K562 (cell line): ENCODE measurements around the gene LPAR5. TPM values are rescaled to one million over a fixed set of nuclear protein-coding genes. Genes with fewer than 3 reads are reported as not detected.

ENCODE experiments used
- ARNT ChIP-seq, 2 experiments: fragments of 450-650 bp; IDR thresholded peaks; 2 replicates each; pipeline ENCODE4 v1.6.1; 2016; ENCODE audit warnings: mild to moderate bottlenecking in 1 of 2
- CBFA2T3 ChIP-seq: fragments of 450-650 bp; IDR thresholded peaks from 2 replicates; pipeline ENCODE4 v1.6.1; 2017
- CC2D1A ChIP-seq: fragments of 450-650 bp; IDR thresholded peaks from 2 replicates; pipeline ENCODE4 v1.6.1; 2017; ENCODE audit warnings: mild to moderate bottlenecking
- DMBX1 ChIP-seq: fragments of 250-450 bp; sonication (Bioruptor Pico); IDR thresholded peaks from 2 replicates; pipeline ENCODE4 v1.8.0; 2022; ENCODE audit warnings: inconsistent platforms, mild to moderate bottlenecking, moderate library complexity, borderline replicate concordance
- ETV1 ChIP-seq: fragments of 450-650 bp; conservative IDR thresholded peaks from 2 replicates; pipeline ENCODE4 v1.6.1; 2016; ENCODE audit warnings: missing genetic modification characterization, control low read depth, low read depth, missing compliant biosample characterization
- FOXJ3 ChIP-seq: sonication (generic); formaldehyde crosslinking; IDR thresholded peaks from 2 replicates; pipeline ENCODE4 v1.4.0; 2020; ENCODE audit warnings: mild to moderate bottlenecking, missing genetic modification reagents
- GTF2A2 ChIP-seq: IDR thresholded peaks from 2 replicates; pipeline ENCODE4 v1.6.1; 2016; ENCODE audit warnings: mild to moderate bottlenecking, missing genetic modification characterization, missing compliant biosample characterization
- GTF2E2 ChIP-seq: fragments of 200-800 bp; sonication (Bioruptor generic); IDR thresholded peaks from 2 replicates; pipeline ENCODE4 v1.6.1; 2016; ENCODE audit warnings: missing genetic modification characterization, missing compliant biosample characterization
- HDAC3 ChIP-seq: fragments of 450-650 bp; IDR thresholded peaks from 2 replicates; pipeline ENCODE4 v1.6.1; 2018; ENCODE audit warnings: borderline replicate concordance, mild to moderate bottlenecking, moderate library complexity; ENCODE audit not compliant: partially characterized antibody
- KDM1A ChIP-seq, 2 experiments: fragments of 450-650 bp; IDR thresholded peaks; 2 replicates each; pipeline ENCODE4 v1.6.1; 2016; ENCODE audit warnings: mild to moderate bottlenecking in 2 of 2
- L3MBTL2 ChIP-seq: fragments of 450-650 bp; IDR thresholded peaks from 2 replicates; pipeline ENCODE4 v1.6.1; 2016; ENCODE audit warnings: mild to moderate bottlenecking, moderate library complexity
- MYC ChIP-seq, 2 experiments: fragments of 250-450 bp in 1 of 2; sonication (Bioruptor Pico) in 1 of 2; IDR thresholded peaks; 2 replicates each; pipeline versions ENCODE4 v1.5.1 to v1.6.1; 2012 to 2021; ENCODE audit warnings: low read depth in 2 of 2, borderline replicate concordance in 1 of 2, improper control_type of control experiment in 1 of 2, low read length in 1 of 2, mild to moderate bottlenecking in 1 of 2, moderate library complexity in 1 of 2
- MYNN ChIP-seq, 2 experiments: sonication (generic); formaldehyde crosslinking in 1 of 2; IDR thresholded peaks; 2 replicates each; pipeline versions ENCODE4 v1.5.0 to v1.6.1; 2016 to 2020; ENCODE audit warnings: antibody characterized with exemption in 1 of 2, missing genetic modification reagents in 1 of 2
- NFIC ChIP-seq: fragments of 450-650 bp; IDR thresholded peaks from 2 replicates; pipeline ENCODE4 v1.6.1; 2017; ENCODE audit warnings: mild to moderate bottlenecking, inconsistent platforms
- PML ChIP-seq: IDR thresholded peaks from 2 replicates; pipeline ENCODE4 v1.6.1; 2012; ENCODE audit warnings: low read length, inconsistent platforms
- POLR2AphosphoS5 ChIP-seq: IDR thresholded peaks from 2 replicates; pipeline ENCODE4 v1.6.1; 2011; ENCODE audit warnings: mild to moderate bottlenecking, low read depth, low read length, moderate library complexity; ENCODE audit not compliant: control insufficient read depth, insufficient read depth
- PTRF ChIP-seq: fragments of 450-650 bp; IDR thresholded peaks from 2 replicates; pipeline ENCODE4 v1.6.1; 2016; ENCODE audit warnings: mild to moderate bottlenecking, missing genetic modification characterization, missing compliant biosample characterization
- RB1 ChIP-seq: fragments of 450-650 bp; IDR thresholded peaks from 2 replicates; pipeline ENCODE4 v1.6.1; 2017; ENCODE audit warnings: low read depth, mild to moderate bottlenecking
- RCOR1 ChIP-seq, 2 experiments: IDR thresholded peaks; 2 replicates each; pipeline ENCODE4 v1.6.1; 2012; ENCODE audit warnings: low read depth in 2 of 2, low read length in 2 of 2, borderline replicate concordance in 1 of 2, improper control_type of control experiment in 1 of 2
- SMARCA4 ChIP-seq: fragments of 450-650 bp; IDR thresholded peaks from 2 replicates; pipeline ENCODE4 v1.6.1; 2016
- SMARCC2 ChIP-seq: fragments of 450-650 bp; IDR thresholded peaks from 2 replicates; pipeline ENCODE4 v1.6.1; 2017; ENCODE audit warnings: antibody characterized with exemption, moderate library complexity, mild to moderate bottlenecking, low read depth
- TRIM24 ChIP-seq, 2 experiments: fragments of 450-650 bp; IDR thresholded peaks; 2 replicates each; pipeline ENCODE4 v1.6.1; 2016
- U2AF2 ChIP-seq: fragments of 200-400 bp; formaldehyde crosslinking; optimal IDR thresholded peaks from 2 replicates; pipeline ENCODE3; 2017; ENCODE audit warnings: low read depth, mild to moderate bottlenecking, low read length
- polyA plus RNA-seq, 8 experiments: library from polyadenylated mRNA; depleted of rRNA in 4 of 8; stranded (reverse) in 5 of 8; unstranded in 3 of 8; fragments of >200 nt; fragmentation: Nextera tagmentation in 2 of 8; fragmentation: Illumina TruSeq in 1 of 8; extraction: Ambion mirVana in 2 of 8; extraction: Trizol in 1 of 8; gene quantifications; 2 replicates each; pipeline versions ENCODE4 v1.2.1 to v1.2.3, GENCODE V29; 2011 to 2014; ENCODE audit warnings: inconsistent platforms in 1 of 8, missing spikeins in 1 of 8
- total RNA-seq, 7 experiments: library from RNA; depleted of rRNA in 6 of 7; stranded (reverse); fragments of >200 nt in 6 of 7; fragmentation: Illumina TruSeq in 2 of 7; extraction: Trizol in 2 of 7; gene quantifications; 2 replicates each; pipeline versions ENCODE4 v1.2.1 to v1.2.3, GENCODE V29; 2011 to 2021; ENCODE audit warnings: low replicate concordance in 1 of 7
- TF ChIP-seq, protein P1 (sequence below), 2 experiments: fragments of 450-650 bp in 1 of 2; sonication (generic) in 1 of 2; formaldehyde crosslinking in 1 of 2; IDR thresholded peaks in 1 of 2; conservative IDR thresholded peaks in 1 of 2; 2 replicates each; pipeline versions ENCODE4 v1.6.1 to v1.8.1; 2016 to 2023; ENCODE audit warnings: mild to moderate bottlenecking in 2 of 2, moderate library complexity in 2 of 2, inconsistent platforms in 1 of 2, missing genetic modification reagents in 1 of 2
- TF ChIP-seq, protein P2 (sequence below): sonication (generic); formaldehyde crosslinking; IDR thresholded peaks from 2 replicates; pipeline ENCODE4 v1.8.0; 2022; ENCODE audit warnings: missing genetic modification reagents, mild to moderate bottlenecking, moderate library complexity, borderline replicate concordance

LPAR5 gene
- total and polyA plus RNA-seq, 9 of the 15 experiments (the other 6 are each of a cell fraction or from before 2014, with no cell fraction given) = 1.3 to 11.7 (median 3.6) TPM

DNA sequence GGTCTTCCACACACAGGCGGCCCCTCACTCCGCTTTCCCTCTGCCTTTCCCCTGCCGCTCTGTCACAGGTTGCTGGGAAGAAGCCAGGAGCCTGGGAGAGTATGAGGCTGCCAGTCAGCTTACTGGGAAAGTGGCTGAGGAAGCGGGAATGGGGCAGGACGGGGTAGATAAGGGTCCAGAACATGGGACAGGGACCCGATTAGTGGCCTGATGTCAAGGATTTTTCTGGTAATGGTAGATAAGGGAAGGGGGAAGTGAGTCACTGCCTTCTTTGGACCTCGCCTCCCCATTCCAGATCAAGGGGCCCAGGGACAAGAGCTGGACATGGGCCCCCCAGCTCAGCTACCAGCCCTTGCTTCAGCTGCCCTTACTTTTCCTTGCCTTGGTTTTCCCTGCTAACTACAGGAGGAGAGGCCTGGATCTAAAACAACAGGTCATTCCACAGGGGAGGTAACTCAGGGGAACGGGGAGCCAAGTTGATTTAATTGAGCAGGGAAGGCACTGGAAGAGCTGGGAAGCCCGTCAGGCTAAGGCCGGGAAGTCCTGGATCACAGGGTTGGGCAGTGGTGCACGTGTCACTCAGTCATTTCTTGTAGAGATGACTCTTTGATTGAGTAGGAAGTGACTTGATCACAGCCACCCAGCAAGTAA lies 3.5 kb upstream of the LPAR5 start (continued):
- TF ChIP-seq MYNN (IDR thresholded peaks at IDR 0.05) (0 out of 2 replicates have a peak, but pooled peaks have one; percentile 26), MYNN (CRISPR knock-in tag; IDR thresholded peaks at IDR 0.05) (no peak), POLR2AphosphoS5 (peak; percentile 76), ARNT (IDR thresholded peaks at IDR 0.05) (peak; percentile 65 to 82; a peak in 2 of 4 replicates), KDM1A (IDR thresholded peaks at IDR 0.05) (peak; percentile 85 to 88), TRIM24 (IDR thresholded peaks at IDR 0.05) (peak; percentile 84 to 87), U2AF2 (no peak), SMARCA4 (peak; percentile 97), GTF2E2 (peak; percentile 51; the same call in 1 of the 2 replicates), L3MBTL2 (0 out of 2 replicates have a peak, but pooled peaks have one; percentile 51), CBFA2T3 (peak; percentile 96), DMBX1 (CRISPR knock-in tag) (peak; percentile 61; the same call in 1 of the 2 replicates), MYC (IDR thresholded peaks at IDR 0.05; ENCODE audit: low read depth, low read length) (peak; percentile 58), MYC (CRISPR knock-in tag; IDR thresholded peaks at IDR 0.05; ENCODE audit: borderline replicate concordance, low read depth) (no peak), RB1 (0 out of 2 replicates have a peak, but pooled peaks have one; percentile 52), GTF2A2 (tag) (no peak), HDAC3 (peak; percentile 36), CC2D1A (peak; percentile 80; the same call in 1 of the 2 replicates), PML (peak; percentile 72), PTRF (no peak), RCOR1 (IDR thresholded peaks at IDR 0.05; ENCODE audit: borderline replicate concordance in 1 of 2, low read depth in 2 of 2, low read length in 2 of 2) (peak in 1 of 2 experiments; percentile 93; a peak in 2 of 4 replicates), NFIC (peak; percentile 84), FOXJ3 (CRISPR knock-in tag) (no peak), SMARCC2 (peak; percentile 91), ETV1 (tag) (peak; percentile 63)
- TF ChIP-seq, protein P1, sequence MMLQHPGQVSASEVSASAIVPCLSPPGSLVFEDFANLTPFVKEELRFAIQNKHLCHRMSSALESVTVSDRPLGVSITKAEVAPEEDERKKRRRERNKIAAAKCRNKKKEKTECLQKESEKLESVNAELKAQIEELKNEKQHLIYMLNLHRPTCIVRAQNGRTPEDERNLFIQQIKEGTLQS (IDR thresholded peaks at IDR 0.05) = peak; percentile 86
- TF ChIP-seq, protein P1 (CRISPR knock-in tag; conservative IDR thresholded peaks at IDR 0.05) = peak; percentile 79; the same call in 1 of the 2 replicates
- TF ChIP-seq, protein P2, sequence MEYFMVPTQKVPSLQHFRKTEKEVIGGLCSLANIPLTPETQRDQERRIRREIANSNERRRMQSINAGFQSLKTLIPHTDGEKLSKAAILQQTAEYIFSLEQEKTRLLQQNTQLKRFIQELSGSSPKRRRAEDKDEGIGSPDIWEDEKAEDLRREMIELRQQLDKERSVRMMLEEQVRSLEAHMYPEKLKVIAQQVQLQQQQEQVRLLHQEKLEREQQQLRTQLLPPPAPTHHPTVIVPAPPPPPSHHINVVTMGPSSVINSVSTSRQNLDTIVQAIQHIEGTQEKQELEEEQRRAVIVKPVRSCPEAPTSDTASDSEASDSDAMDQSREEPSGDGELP (CRISPR knock-in tag) = peak; percentile 39; the same call in 1 of the 2 replicates
